Measurements from ENCODE around the gene ATP11A.

Gene ATP11A

DNA sequence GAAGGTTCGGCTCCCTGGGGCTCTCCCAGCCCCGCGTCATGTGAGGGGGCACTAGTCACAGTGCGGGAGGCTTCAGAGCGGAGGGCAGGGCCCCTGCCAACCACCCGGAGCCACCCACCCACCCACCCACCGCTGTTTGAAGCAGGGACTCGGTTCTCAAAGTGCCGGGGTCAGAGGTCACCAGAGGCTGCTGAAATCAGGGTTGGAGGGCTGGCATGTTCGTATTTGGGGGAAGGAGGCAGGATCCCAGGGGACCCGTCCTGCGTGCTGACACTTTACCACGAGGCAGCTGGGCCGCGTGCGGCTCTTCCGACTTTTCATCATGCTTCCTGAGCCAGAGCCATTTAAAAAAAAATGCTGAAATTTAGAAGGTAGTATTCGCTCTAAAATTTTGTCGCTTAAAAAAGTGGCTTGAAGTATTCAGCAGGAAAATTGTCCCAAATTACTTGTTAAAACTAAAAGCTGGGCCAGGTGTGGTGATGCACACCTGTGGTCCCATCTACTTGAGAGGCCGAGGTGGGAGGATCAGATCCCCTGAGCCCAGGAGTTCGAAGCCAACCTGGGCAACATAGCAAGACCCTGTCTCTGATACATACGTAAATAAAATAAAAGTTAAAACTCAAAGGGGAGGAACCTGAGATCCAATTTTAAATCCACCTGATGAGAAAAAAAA lies 21.2 kb downstream of the ATP11A start:
- no peak for DNase-seq

DNA sequence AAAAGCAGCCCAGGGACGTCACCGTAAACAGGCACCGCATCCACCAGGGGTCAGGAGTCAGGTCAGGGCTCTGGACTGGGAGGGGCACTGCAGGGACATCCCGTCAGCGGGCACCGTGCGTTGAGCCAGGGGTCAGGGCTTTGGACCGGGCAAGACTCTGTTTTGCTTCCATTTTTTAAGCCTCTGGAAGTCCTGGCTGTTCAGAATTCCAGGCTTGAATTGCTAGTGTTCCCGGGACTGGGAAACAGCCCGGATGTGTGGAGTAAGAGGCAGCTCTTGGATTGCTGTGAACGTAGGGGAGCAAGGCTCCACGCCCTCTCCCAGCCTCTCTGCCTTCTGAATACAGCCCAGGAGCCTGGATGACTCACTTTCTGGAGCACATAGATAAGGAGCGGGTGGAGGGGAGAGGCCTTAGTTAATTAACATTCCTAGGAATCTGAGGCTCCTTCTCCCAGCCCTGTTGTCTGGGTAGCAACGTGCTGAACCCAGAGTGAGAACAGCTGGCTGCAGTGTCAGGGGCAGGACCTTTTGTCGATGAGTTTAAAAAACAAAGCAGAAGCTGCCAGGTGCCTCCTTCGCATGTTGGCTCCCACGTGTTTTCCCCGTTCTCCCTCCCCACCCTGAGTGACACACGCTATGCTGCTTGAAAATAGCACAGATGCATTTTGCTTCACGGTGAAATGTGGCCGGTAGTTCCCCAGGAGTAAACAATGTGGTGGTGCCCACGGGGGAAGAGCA lies 21.9 kb downstream of the ATP11A start:
- DNase-seq, result no peak

- no peak for DNase-seq
These were observed 22.8 kb downstream of the ATP11A start for GRCh38 chr13:112712451-112713207.

- DNase-seq, result no peak
These were observed 23.8 kb downstream of the ATP11A start for GRCh38 chr13:112713517-112714253.

GRCh38 chr13:112714376-112715174 lies 24.7 kb downstream of the ATP11A start:
- DNase-seq, result no peak

DNA sequence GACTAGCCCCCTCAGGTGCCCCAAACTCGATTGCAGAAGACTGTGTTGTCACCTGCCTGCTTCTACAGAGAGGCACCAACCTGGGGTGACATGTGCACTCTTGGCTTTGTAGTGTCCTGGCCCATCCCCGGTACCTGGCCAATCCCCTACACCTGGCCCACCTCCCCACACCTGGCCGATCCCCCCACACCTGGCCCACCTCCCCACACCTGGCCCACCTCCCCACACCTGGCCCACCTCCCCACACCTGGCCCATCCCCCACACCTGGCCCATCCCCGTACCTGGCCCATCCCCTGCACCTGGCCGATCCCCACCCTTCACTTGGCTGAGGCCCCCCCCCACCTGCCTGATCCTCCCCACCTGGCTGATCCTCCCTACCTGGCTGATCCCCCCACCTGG lies 25.4 kb downstream of the ATP11A start:
- no peak for DNase-seq

DNA sequence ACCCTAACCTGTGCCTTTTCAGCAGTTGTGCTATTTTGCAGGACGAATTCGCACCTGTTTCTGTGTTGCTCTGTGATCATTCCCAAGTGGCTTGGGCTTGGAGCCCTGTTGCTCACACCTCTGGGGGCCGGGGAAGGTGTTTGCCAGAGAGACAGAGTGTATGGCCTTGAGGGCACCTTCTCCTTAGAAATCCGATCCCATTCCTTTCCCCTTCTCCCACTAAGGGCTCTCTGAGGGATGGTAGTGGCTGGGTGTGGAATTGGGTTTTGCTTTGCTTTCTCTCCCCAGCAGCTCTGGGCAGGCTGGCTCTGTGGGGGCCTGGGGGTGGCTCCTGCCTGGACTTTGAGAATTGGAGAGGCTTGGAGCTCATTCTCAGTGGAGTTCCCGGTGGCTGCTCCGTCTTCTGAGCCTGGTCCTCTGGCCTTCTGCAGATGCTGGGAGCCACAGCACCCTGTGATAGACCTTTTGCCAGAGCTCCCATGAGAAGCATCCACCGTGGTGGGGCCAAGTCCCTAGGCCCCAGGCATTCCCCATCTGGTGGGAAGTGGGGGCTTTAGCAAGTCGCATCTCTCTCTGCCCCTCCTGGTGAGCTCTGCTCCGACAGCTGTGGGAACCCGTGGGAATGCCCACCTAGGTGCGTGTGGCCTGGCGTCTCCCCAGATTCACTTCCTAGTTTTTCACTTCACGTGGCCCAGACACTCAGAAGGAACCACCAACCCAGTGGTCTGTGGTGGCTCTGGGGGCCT lies 26.1 kb downstream of the ATP11A start:
- no peak for DNase-seq

- DNase-seq, result no peak
These were observed 26.6 kb downstream of the ATP11A start for GRCh38 chr13:112716461-112716820.

GRCh38 chr13:112716841-112717520 lies 27.1 kb downstream of the ATP11A start:
- no peak for DNase-seq

DNA sequence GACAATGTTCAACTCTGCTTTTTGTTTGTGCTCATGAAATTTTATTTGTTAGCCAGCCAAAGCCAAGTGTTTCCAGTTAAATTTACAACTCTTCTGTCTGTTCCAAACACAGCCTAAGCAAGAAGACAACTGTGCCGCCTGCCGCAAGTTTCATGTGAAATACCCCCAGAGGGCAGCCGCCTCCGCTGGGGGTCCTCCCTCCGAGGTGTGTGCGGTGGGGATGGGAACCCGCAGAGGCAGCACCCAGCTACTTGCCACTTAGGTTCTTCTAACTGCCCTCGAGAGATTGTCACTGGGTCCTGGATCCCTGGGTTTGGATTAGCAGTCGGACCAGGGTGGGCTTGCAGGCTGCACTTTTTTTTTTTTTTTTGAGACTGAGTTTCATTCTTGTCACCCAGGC lies 28.5 kb downstream of the ATP11A start:
- DNase-seq, result no peak

DNA sequence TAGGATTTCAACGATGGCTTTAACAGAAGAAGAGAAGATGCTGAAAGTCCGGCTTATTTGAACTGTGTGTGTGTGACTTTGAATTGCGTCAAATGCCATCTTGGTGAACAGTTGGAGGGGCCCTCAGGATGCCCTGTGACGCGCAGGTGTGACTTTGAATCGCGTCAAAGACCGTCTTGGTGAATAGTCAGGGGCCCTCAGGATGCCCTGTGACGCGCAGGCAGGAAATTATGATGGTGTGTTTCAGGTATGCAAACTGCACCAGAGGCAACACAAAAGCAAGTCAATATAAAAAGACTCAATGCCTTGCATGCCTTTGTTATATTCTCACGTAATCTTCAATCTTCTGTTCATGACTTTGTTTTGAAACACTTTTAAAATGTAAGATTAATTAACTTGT lies 29.2 kb downstream of the ATP11A start:
- DNase-seq, result no peak

- no peak for DNase-seq
These were observed 29.7 kb downstream of the ATP11A start for GRCh38 chr13:112719556-112719955.

DNA sequence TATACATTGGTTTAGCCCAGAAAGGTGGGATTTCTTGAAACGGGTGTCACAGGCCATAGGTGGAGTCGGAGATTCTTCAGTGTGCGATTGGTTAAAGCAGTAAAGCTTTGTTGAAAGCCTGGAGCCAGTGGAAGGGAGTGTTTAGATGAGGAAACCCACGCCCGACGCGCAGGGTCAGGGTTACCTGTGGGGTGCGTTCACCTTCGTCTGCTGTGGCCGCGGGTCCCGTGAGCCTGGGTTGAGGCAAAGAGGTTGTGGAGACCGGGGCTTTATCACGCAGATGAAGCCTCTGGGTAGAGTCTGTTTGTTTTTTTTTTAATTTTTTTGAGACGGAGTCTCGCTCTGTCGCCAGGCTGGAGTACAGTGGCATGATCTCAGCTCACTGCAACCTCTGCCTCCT lies 30.4 kb downstream of the ATP11A start:
- no peak for DNase-seq

GRCh38 chr13:112720814-112721197 lies 31.0 kb downstream of the ATP11A start:
- no peak for DNase-seq

DNA sequence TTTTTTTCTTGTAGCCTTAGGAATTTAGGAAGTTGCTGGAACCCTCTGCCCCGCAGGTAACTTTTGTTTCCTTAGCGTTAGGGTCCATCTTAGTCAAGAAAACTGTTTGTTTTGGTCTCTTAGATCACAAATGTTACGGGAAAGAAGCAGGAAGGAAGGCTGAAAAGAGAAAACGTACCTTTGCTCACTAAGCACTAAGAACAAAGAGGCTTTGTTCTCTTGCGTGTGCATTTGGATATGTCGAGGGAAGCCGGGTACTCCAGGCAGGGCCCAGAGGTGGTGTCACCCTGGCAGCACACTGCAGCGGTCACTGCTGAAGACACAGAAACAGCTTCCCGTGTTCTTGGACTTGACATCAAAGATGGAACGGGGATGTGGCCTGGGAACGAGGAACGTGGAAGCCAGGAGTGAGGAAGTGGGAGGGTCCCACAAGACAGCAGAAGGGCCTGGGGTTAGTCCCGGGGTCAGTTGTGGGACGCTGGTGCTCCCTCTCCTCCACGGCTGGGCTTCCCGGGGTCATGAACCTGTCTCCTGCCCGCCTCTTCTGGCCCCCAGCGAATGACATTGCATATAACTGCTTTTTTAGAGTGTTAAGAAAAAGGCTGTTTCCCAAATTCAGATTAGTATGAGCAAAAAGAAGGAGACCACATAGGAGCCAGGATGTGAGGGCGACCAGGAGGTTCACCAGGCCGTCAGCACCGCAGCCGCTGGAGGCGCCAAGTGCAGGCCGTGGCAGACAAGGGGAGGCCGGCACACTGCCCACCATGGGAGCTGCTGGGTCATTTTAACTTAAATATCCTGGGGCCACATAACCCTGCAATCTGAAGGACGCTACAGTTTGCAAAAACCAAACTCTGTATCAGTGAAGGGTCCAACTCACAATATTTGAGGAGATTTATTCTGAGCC lies 31.6 kb downstream of the ATP11A start:
- no peak for DNase-seq

GRCh38 chr13:112722433-112723263 lies 32.8 kb downstream of the ATP11A start:
- DNase-seq, result no peak

GRCh38 chr13:112723771-112724170 lies 33.9 kb downstream of the ATP11A start:
- DNase-seq, result no peak

DNA sequence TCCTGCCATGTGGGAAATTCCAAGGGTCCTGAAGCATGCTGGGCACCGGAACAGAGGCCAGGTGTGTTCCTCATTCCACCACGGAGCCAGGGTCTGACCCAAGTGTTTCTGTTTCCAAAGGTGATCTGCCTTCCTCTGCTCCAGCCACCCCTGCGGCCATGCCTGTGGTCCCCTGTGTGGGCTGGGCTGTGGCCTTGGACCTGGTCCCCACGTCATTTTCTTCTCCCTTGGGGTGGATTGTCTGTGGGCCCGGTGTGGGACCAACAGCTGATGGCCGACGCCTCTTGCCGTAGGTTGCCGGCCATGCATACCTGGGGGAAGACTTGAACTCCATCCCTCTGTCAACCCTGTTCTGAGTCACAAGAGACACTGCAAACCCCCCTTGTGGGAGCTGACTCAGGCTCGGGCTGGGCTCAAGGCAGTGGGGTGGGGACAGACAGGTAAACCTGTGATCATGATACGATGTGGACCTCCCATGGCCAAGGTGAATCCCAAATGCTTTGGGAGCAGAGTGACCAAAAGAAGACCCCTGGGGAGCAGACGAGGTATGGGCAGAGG lies 35.0 kb downstream of the ATP11A start:
- no peak for DNase-seq
